Transverse colon (tissue), 4 donors: Measurements from ENCODE around the gene PLA2G2D. TPM values are rescaled to one million over a fixed set of nuclear protein-coding genes. Genes with fewer than 3 reads are reported as not detected.

Experiments used
- DNase-seq: peaks from one replicate; pipeline ENCODE4 v3.0.0-alpha.2; 2019
- H3K27ac ChIP-seq, 4 donors: fragments of 200-600 bp; sonication (generic); 2 replicates each; pipeline ENCODE4 v1.5.1; 2016 to 2018; ENCODE audit warnings: inconsistent platforms in 4 of 4
- H3K27me3 ChIP-seq: fragments of 200-600 bp; sonication (generic); 2 replicates; pipeline ENCODE4 v1.5.1; 2017; ENCODE audit warnings: inconsistent platforms
- H3K36me3 ChIP-seq, 4 donors: fragments of 200-600 bp; sonication (generic); 2 replicates each; pipeline ENCODE4 v1.5.1; 2017 to 2019; ENCODE audit warnings: inconsistent platforms in 4 of 4
- H3K4me1 ChIP-seq, 4 donors: fragments of 200-600 bp; sonication (generic); 2 replicates each; pipeline ENCODE4 v1.5.1; 2017 to 2020; ENCODE audit warnings: inconsistent platforms in 4 of 4
- H3K4me3 ChIP-seq, 4 donors: fragments of 200-600 bp; sonication (generic); 1 replicate in 1 of 4; 2 replicates in 3 of 4; pipeline versions ENCODE4 v1.5.1 to v1.6.1; 2017 to 2019; ENCODE audit warnings: inconsistent platforms in 4 of 4
- H3K9me3 ChIP-seq, 2 donors: fragments of 200-600 bp; sonication (generic); 2 replicates each; pipeline ENCODE4 v1.5.1; 2017 to 2019; ENCODE audit warnings: inconsistent platforms in 2 of 2
- CTCF ChIP-seq, 5 experiments: fragments of 200-600 bp in 3 of 5; fragments of 450-650 bp in 2 of 5; sonication (generic) in 3 of 5; IDR thresholded peaks; 1 replicate in 2 of 5; 2 replicates in 3 of 5; pipeline ENCODE4 v1.5.1; 2016 to 2017; ENCODE audit warnings: antibody characterized with exemption in 5 of 5, inconsistent platforms in 3 of 5, mild to moderate bottlenecking in 2 of 5, moderate library complexity in 1 of 5
- EP300 ChIP-seq: sonication (generic); formaldehyde crosslinking; IDR thresholded peaks from one replicate; pipeline ENCODE4 v1.6.1; 2017; ENCODE audit warnings: antibody characterized with exemption, low read depth
- POLR2A ChIP-seq: fragments of 450-650 bp; IDR thresholded peaks from one replicate; pipeline ENCODE4 v1.6.1; 2016; ENCODE audit warnings: antibody characterized with exemption, mild to moderate bottlenecking, moderate library complexity
- POLR2AphosphoS5 ChIP-seq, 3 donors: sonication (generic); formaldehyde crosslinking; IDR thresholded peaks; one replicate each; pipeline ENCODE4 v1.6.1; 2016; ENCODE audit warnings: antibody characterized with exemption in 3 of 3
- WGBS, 2 donors: methylation state at CpG; one replicate each; pipeline ENCODE4 v1.1.5; 2018; ENCODE audit warnings: low coverage in 1 of 2; 5-methylcytosine and 5-hydroxymethylcytosine counted together
- in situ Hi-C, 4 donors: fragments of 200-750 bp; cut with MboI; loops; one replicate each; pipeline versions ENCODE4 v1.15.0 to v1.15.1; 2017; ENCODE audit warnings: low sequenced_read_pairs in 3 of 4, low pct_ligation_motif_present in 1 of 4, low pct_unique_long_range_greater_than_20kb in 1 of 4
- intact Hi-C: fragments of 100-400 bp; cut with DNase I; formaldehyde crosslinking; loops from one replicate; pipeline ENCODE4 v1.15.1; 2023; ENCODE audit warnings: low total_unique reads
- total RNA-seq, 4 donors: library from RNA; depleted of rRNA; stranded (reverse); fragments of >200 nt; gene quantifications; one replicate each; pipeline ENCODE4 v1.1.0, GENCODE V29; 2016

PLA2G2D gene
- total RNA-seq: under 1 TPM in 1 of 4 donors, not detected in 3; 0.16 TPM

GRCh38 chr1:20119347-20119746 is at the start of gene PLA2G2D:
Gene PLA2G2D (minus strand): TSS chr1:20119536. CDS start chr1:20119498, 38 bp downstream.
- peaks cover 0 to 5% (median 0%) of the 10 kb centered on the region in 4 donors for H3K4me1 ChIP-seq
- H3K27me3 ChIP-seq: no peaks in the 10 kb centered on the region
- H3K4me3 ChIP-seq: no peak within 1 kb of the TSS
- DNase-seq: no peak
- TF ChIP-seq POLR2AphosphoS5 (IDR thresholded peaks at IDR 0.05) (no peak), POLR2A (no peak), CTCF (IDR thresholded peaks at IDR 0.05) (no peak), EP300 (no peak)
- H3K9me3 ChIP-seq: no peaks in the 10 kb centered on the region
- H3K27ac ChIP-seq: no peak within 1 kb of the TSS
- H3K36me3 ChIP-seq: no peaks in the 10 kb centered on the region
- 88% methylated on average over 2 of the region's 2 CpGs; no CpG with 5 or more reads in 1 of the 2 donors for WGBS, 2 donors
- intact Hi-C loops: no loop called here
- in situ Hi-C loops: no loop called here

- in situ Hi-C loops: loop anchor here in 1 of 4 donors (25.0 kb wide), 1 partner anchor 257 kb away; the partner anchor contains the start of gene PLA2G2E
- Histone ChIP-seq H3K4me3 (no peak overlapping the region), H3K9me3 (no peaks in the 10 kb centered on the region), H3K27me3 (no peaks in the 10 kb centered on the region), H3K36me3 (no peaks in the 10 kb centered on the region), H3K27ac (no peak overlapping the region), H3K4me1 (peaks cover 0 to 27% (median 0%) of the 10 kb centered on the region in 4 donors)
- no peak for DNase-seq
- WGBS, 2 donors: 81% methylated on average over 9 of the region's 9 CpGs; no CpG with 5 or more reads in 1 of the 2 donors
- intact Hi-C loops: no loop called here
- TF ChIP-seq EP300 (no peak), POLR2A (no peak), POLR2AphosphoS5 (IDR thresholded peaks at IDR 0.05) (no peak), CTCF (IDR thresholded peaks at IDR 0.05) (no peak)
Measured at GRCh38 chr1:20168564-20169491, 49.5 kb upstream of the PLA2G2D start.

GRCh38 chr1:20167126-20167525 is 47.8 kb upstream of the PLA2G2D start:
- no peak for TF ChIP-seq CTCF (IDR thresholded peaks at IDR 0.05)
- no peak for TF ChIP-seq POLR2AphosphoS5 (IDR thresholded peaks at IDR 0.05)
- no peak for TF ChIP-seq POLR2A
- TF ChIP-seq EP300: no peak

GRCh38 chr1:20166051-20166450 is 46.7 kb upstream of the PLA2G2D start:
- WGBS, 2 donors: 69% methylated on average over 14 of the region's 17 CpGs; no CpG with 5 or more reads in 1 of the 2 donors
- DNase-seq: no peak
- H3K4me1 ChIP-seq: peaks cover 0 to 19% (median 0%) of the 10 kb centered on the region in 4 donors
- in situ Hi-C loops: loop anchor here in 1 of 4 donors (25.0 kb wide), 1 partner anchor 254 kb away; the partner anchor contains the start of gene PLA2G2E
- TF ChIP-seq POLR2A: no peak
- peak in 1 of 3 donors; percentile 7 for TF ChIP-seq POLR2AphosphoS5 (IDR thresholded peaks at IDR 0.05)
- intact Hi-C loops: no loop called here
- H3K27me3 ChIP-seq: no peaks in the 10 kb centered on the region
- no peak overlapping the region for H3K4me3 ChIP-seq
- H3K36me3 ChIP-seq: no peaks in the 10 kb centered on the region
- peaks cover 2 to 4% of the 10 kb centered on the region in 2 donors for H3K9me3 ChIP-seq
- peak overlapping the region in 3 of 4 donors; percentile 8 to 61 (median 55) for H3K27ac ChIP-seq

More at GRCh38 chr1:20167126-20167525, 47.8 kb upstream of the PLA2G2D start:
- Histone ChIP-seq H3K4me3 (no peak overlapping the region), H3K27me3 (no peaks in the 10 kb centered on the region), H3K4me1 (peaks cover 0 to 23% (median 0%) of the 10 kb centered on the region in 4 donors), H3K9me3 (no peaks in the 10 kb centered on the region), H3K27ac (peak overlapping the region in 1 of 4 donors; percentile 55), H3K36me3 (no peaks in the 10 kb centered on the region)
- intact Hi-C loops (no loop called here), in situ Hi-C loops (loop anchor here in 1 of 4 donors (25.0 kb wide), 1 partner anchor 255 kb away; the partner anchor contains the start of gene PLA2G2E)
- 87 to 88% methylated on average over 5 to 8 of the region's 8 CpGs for WGBS, 2 donors
- DNase-seq: no peak
